OCI-LY7 (cell line): Measurements from ENCODE around the gene MIF4GD.

Experiments
- EZH2phosphoT487 ChIP-seq: fragments of 200-600 bp; sonication (generic); IDR thresholded peaks from 2 replicates; pipeline ENCODE4 v1.6.1; 2018; ENCODE audit warnings: low read depth, borderline replicate concordance, mild to moderate bottlenecking, mixed run types, antibody characterized with exemption, low read length, moderate library complexity, mixed read lengths
- TF ChIP-seq, protein P1 (sequence below): fragments of 200-600 bp; sonication (generic); conservative IDR thresholded peaks from 2 replicates; pipeline ENCODE4 v1.5.1; 2014; ENCODE audit warnings: mild to moderate bottlenecking, antibody characterized with exemption, low read length, moderate library complexity, mixed read lengths

DNA sequence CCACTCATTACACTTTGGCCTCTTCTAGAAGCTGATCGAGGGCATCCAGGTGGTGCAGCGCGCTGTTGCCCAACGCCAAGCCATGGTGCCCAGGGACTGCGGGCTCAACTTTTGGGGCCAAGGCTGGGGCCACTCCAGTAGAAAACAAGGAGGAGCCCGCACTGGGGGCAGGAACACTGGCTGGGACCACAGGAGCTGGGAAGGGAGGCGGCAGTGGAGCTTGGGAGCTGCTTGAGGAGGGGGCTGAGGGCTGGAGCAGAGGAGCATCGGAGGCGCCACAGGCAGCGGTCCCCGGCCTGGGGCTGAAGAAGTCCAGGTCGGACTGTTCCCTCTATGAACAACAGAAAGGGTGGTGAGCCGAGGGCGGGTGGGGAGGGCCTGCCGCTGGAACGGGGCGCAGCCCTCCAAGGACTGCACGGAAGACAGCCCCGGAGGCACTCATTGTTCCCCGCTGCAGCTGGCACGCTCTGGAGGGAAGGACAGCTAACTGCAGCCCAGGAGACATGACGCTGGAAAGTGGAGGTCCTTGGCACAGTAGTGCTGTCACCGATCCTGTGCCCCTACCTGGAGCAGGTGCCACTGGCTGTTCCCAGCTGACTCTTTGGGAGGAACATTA lies 31.1 kb downstream of the MIF4GD start:
- TF ChIP-seq, protein P1, sequence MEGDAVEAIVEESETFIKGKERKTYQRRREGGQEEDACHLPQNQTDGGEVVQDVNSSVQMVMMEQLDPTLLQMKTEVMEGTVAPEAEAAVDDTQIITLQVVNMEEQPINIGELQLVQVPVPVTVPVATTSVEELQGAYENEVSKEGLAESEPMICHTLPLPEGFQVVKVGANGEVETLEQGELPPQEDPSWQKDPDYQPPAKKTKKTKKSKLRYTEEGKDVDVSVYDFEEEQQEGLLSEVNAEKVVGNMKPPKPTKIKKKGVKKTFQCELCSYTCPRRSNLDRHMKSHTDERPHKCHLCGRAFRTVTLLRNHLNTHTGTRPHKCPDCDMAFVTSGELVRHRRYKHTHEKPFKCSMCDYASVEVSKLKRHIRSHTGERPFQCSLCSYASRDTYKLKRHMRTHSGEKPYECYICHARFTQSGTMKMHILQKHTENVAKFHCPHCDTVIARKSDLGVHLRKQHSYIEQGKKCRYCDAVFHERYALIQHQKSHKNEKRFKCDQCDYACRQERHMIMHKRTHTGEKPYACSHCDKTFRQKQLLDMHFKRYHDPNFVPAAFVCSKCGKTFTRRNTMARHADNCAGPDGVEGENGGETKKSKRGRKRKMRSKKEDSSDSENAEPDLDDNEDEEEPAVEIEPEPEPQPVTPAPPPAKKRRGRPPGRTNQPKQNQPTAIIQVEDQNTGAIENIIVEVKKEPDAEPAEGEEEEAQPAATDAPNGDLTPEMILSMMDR = no peak
- no peak for TF ChIP-seq EZH2phosphoT487
